ENCODE measurements around the gene RNF214. TPM values are rescaled to one million over a fixed set of nuclear protein-coding genes. Genes with fewer than 3 reads are reported as not detected.
A peak's percentile ranks its signal among the peaks of the same experiment; 100 is the strongest.
"Not testable (repeated sequence)": the region's sequence is repeated elsewhere in the genome, so short reads cannot be mapped to it uniquely, and the experiment has no call there.

RNF214 gene
- 9.3 and 12.6 TPM in 2 replicates for total RNA-seq (2014; rRNA removed)
- 12.3 TPM for polyA plus RNA-seq (2012)

- DNase-seq (ENCODE audit: low read depth), result peak; percentile 64
These were observed at the start of gene RNF214 for GRCh38 chr11:117232092-117232878. Gene RNF214 (plus strand): TSS chr11:117232671. CDS start chr11:117234273, 1,602 bp downstream.

- not testable (repeated sequence) for DNase-seq (ENCODE audit: low read depth)
These were observed 49.3 kb upstream of the RNF214 start for GRCh38 chr11:117183178-117183577.

- no peak for DNase-seq (ENCODE audit: low read depth)
These were observed 48.6 kb upstream of the RNF214 start for GRCh38 chr11:117183724-117184349.

GRCh38 chr11:117185736-117186430 lies 46.6 kb upstream of the RNF214 start:
- DNase-seq (ENCODE audit: low read depth), result no peak

GRCh38 chr11:117186431-117186761 lies 46.1 kb upstream of the RNF214 start:
- DNase-seq (ENCODE audit: low read depth), result no peak

GRCh38 chr11:117187007-117187406 lies 45.5 kb upstream of the RNF214 start:
- no peak for DNase-seq (ENCODE audit: low read depth)

- DNase-seq (ENCODE audit: low read depth), result no peak
These were observed 45.1 kb upstream of the RNF214 start for GRCh38 chr11:117187428-117187798.

- no peak for DNase-seq (ENCODE audit: low read depth)
These were observed 44.5 kb upstream of the RNF214 start for GRCh38 chr11:117187799-117188481.

- no peak for DNase-seq (ENCODE audit: low read depth)
These were observed 43.8 kb upstream of the RNF214 start for GRCh38 chr11:117188620-117189081.

- DNase-seq (ENCODE audit: low read depth), result no peak
These were observed 43.1 kb upstream of the RNF214 start for GRCh38 chr11:117189191-117189940.

- no peak for DNase-seq (ENCODE audit: low read depth)
These were observed 42.4 kb upstream of the RNF214 start for GRCh38 chr11:117189941-117190544.

- no peak for DNase-seq (ENCODE audit: low read depth)
These were observed 40.6 kb upstream of the RNF214 start for GRCh38 chr11:117191680-117192400.

- no peak for DNase-seq (ENCODE audit: low read depth)
These were observed 40.0 kb upstream of the RNF214 start for GRCh38 chr11:117192401-117192875.

- DNase-seq (ENCODE audit: low read depth), result no peak
These were observed 39.1 kb upstream of the RNF214 start for GRCh38 chr11:117193130-117194020.

GRCh38 chr11:117194267-117194666 lies 38.2 kb upstream of the RNF214 start:
- DNase-seq (ENCODE audit: low read depth), result no peak

GRCh38 chr11:117195258-117195657 lies 37.2 kb upstream of the RNF214 start:
- no peak for DNase-seq (ENCODE audit: low read depth)

GRCh38 chr11:117195761-117196160 lies 36.7 kb upstream of the RNF214 start:
- DNase-seq (ENCODE audit: low read depth), result no peak

- DNase-seq (ENCODE audit: low read depth), result no peak
These were observed 35.5 kb upstream of the RNF214 start for GRCh38 chr11:117197006-117197405.
